ENCODE measurements around the gene TBC1D2.

Gene TBC1D2

DNA sequence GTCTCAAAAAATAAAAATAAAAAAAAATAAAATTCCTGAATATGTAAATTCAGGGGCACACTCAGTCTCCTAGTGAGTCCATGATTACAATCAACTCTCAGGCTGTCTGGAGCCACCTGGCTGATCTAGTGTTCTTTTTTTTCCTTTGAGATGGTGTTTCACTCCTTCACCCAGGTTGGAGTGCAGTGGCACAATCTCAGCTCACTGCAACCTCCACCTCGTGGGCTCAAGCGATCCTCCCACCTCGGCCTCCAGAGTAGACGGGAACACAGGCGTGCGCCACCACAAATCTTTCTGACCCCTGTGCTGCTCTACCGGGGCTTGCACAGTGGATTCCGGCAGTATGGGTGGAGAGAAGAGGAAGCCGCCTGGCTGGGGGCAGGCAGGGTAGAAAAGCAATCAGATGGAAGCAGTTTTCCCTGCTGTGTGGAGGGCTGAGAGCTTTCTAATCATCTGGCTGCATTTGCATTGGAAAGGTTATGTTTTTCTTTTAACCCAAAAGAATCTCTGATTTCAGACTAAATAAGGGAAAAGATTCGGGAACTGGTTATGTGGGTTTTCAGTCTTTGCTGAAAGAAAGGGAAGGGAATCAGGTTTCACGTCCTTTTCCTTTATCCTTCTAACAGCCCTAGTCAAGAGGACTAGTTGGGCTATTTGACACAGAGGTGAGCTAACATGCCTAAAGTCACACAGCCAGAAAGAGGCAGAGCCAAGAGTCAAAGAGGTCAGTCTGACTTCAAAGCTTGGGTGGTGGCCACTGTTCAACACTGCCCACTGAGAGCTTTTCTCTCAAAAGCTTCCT, 36.7 kb downstream of the TBC1D2 start:
- DNase-seq (ENCODE audit: low read depth) = no peak

DNA sequence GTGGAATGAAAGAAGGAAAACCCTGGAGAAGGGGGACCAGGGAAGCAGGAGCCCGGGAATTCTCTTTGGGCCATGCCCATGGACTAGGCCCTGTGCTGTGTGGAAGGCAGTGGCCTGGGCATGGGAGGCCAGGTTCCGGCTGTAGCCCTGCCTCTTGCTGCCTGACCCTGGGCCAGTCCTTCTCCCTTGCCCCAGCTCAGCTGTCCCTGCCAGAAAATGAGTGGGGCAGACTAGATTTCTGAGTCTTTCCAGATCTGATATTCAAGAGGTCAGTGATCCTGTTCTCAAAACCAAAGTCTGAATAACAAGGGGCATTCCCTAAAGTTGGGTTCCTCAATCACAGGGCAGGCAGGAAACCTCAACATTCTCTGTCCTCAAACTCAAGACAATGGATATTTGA, 38.2 kb downstream of the TBC1D2 start:
- DNase-seq (ENCODE audit: low read depth) = no peak

DNA sequence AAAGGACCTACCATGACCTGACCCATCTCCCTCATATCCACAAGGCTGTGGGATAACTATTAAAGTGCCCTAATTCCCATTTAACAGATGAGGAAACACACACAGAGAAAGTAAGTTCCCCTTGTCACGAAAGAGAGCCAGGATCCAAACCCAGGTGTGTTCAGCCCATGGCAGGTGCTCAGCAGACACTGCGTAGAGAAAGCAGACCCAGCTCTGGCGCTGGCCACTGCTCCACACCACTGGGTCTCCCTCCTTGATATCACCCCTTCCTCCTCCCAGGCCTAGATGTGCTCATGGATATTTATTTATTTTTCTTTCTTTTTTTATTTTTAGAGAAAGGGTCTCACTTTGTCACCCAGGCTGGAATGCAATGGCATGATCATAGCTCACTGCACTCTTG, 39.1 kb downstream of the TBC1D2 start:
- no peak for DNase-seq (ENCODE audit: low read depth)

DNA sequence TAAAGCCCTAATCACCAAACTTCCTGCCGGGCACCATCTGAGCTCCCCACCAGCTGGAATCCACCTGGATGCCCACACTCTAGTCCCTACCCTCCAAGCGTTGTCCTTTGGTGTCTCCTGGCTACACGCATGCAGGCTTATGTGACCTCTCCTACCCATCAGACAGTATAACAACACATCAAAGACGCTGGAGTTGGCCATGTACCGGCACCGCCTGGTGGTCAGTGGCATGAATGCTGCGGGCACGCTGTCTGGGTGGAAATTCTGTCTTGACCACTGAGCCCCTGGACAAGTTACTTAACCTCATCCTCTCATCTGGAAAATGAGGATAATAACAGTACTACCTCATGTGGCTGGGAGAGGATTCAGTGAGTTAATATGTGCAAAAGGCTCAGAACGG, 39.6 kb downstream of the TBC1D2 start:
- no peak for DNase-seq (ENCODE audit: low read depth)

DNA sequence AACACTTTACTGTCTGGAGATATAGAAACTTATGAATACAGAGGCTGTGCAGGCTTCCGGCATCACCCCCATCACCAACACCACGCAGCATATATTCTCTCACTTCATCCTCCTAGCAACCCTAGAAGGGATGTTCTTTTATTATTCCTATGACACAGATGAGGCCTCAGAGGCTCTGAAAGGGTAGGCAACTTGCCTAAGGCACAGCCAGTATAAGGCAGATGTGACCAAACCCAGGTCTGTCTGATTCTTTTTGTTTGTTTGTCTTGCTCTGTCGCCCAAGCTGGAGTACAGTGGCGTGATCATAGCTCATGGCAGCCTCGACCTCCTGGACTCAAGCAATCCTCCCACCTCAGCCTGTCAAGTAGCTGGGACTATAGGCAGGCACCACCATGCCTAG, 40.2 kb downstream of the TBC1D2 start:
- DNase-seq (ENCODE audit: low read depth) = no peak

DNA sequence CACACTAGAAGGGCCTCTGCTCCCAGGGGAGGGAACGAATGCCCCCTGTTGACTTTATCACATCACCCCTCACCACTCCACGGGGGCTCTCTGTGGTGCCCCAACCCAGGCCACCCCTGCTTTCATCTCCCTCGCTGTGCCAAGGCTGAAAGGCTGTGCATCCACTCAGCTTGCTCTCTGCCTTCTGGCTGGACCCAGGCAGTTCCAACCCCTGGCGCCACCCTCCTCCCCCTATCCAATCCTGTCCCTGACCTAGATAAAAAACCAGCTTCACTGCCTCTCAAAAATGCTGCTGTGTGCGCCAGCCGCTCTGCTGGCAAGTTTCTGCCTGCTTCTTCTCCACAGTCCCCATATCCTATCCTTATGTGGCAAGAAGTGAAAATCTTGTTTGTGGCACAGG, 40.6 kb downstream of the TBC1D2 start:
- no peak for DNase-seq (ENCODE audit: low read depth)

DNA sequence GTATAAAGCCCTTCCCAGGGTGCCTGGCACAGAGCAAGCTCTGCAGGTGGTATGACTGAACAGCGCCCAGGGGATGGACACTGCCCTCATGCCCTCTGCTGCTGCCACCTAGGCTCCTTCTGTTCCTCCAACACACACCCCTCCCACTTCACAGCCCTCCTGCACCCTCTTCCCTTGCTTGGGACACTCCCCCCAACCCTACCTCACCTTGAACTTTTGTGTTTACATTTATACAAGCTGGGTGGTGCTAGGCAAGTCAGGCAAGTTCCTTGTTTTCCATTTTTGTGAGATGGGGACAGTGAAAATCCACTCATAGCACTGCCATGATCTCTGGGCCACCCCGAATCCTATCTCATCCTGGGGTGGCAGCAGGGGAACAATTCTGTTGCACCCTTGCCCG, 44.2 kb downstream of the TBC1D2 start:
- DNase-seq (ENCODE audit: low read depth) = no peak

DNA sequence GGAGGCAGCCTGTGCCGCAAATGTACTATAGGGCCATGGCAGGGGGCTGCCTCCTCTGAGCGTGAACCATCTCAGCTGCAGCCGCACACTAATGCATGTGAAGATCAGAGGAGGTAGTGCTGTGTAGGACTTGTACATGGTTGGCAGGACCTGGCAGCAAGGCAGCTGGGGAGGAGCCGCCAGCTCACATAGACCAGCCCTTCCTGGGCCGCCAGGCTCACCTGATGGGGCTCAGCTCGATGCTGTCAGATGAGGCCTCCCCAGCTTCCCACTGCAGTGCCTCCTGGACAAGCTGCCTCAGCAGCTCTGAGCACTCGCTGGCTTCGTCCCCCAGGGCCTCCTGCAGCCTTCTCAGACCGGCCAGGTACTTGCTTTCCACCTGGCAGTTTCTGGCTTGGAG, 45.0 kb downstream of the TBC1D2 start:
- no peak for DNase-seq (ENCODE audit: low read depth)

DNA sequence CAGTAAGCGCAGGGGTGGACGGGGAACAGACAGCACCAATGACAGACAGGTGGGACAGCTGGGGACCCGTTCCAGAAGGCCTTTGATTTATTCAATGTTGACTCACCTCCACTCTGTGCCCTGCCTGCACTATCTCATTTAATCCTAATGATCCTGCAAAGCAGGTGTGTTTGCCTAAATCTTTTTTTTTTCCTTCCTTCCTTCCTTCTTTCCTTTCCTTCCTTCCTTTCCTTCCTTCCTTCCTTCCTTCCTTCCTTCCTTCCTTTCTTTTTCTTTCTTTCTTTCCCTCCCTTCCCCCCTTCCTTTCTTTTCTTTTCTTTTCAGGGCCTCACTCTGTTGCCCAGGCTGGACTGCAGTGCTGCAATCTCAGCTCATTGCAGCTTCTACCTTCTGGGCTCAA, 45.9 kb downstream of the TBC1D2 start:
- DNase-seq (ENCODE audit: low read depth) = no peak

DNA sequence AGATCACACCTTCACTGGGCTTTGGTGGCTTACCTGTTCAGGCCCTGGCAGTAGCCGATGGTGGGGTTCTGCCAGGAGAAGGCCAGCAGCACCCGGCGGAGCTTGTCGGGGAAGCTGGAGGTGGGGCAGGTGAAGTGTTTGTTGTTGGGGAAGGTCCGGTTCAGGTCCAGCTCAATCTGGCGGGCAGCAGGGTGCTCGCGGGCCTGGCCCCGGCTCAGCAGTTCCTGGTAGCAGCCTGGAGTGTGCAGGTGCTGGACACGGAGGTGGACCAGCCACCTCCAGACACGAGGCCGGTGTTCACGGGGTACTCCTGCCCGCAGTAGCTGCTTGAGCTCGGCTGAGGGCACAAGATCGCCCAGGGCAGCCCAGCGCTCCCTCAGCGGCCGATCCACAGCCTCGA, 46.8 kb downstream of the TBC1D2 start:
- DNase-seq (ENCODE audit: low read depth) = no peak

DNA sequence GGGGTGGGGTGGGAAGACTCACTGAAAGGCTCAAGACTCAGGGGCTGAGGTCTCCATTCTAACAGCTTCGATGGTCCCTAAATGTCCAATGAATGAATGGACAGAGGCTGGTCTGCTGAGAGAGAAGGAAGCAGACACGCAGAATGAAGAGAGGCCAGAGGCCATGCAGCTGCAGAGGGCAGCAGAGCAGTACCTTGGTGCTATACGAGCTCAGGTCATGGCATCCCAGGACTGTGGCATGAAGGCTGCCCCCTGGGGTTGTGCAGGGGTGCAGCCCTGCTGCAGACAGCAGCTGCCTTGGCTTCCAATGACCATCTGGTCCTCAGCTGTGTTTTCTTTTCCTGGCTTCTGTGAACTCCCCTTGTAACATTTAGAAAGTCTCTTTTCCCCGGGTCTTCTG, 47.8 kb downstream of the TBC1D2 start:
- DNase-seq (ENCODE audit: low read depth) = no peak

DNA sequence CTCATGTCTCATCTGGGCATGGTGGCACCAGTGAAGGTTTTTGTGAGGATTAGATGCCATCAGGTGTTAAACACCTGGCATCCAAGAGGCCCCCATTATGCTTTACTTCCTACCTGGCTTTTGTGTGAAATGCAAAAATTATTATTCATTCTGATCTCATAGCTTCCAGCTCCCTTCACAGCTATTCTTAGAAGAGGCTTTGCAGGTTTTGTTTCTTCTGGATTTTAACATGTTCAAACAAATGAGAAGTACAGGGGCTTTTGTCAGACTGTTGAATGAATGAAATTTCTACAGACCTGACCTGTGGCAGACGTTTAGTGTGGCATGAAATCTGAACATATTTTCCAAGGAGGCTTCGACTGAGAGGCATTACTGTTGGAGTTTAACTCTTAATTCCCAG, 48.7 kb downstream of the TBC1D2 start:
- no peak for DNase-seq (ENCODE audit: low read depth)

DNA sequence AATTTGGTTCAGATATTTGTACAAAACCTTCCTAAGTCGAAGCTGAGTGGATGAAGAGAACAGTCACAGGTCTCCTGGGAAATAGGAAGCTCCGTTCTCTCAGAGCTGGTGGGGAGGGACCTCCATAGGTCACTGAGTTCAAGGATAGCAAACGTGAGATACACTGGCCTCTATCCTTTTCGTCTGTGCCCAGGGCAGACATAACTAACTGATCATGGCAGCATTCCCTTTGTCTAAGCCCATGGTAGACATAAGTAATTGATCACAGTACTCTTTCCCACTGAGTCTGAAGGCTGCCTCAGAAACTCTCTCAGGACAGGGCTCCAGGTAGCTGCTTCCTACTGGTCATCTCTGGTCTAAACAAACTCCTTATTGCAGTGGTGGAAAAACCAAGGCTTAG, 50.8 kb downstream of the TBC1D2 start:
- DNase-seq (ENCODE audit: low read depth) = no peak

DNA sequence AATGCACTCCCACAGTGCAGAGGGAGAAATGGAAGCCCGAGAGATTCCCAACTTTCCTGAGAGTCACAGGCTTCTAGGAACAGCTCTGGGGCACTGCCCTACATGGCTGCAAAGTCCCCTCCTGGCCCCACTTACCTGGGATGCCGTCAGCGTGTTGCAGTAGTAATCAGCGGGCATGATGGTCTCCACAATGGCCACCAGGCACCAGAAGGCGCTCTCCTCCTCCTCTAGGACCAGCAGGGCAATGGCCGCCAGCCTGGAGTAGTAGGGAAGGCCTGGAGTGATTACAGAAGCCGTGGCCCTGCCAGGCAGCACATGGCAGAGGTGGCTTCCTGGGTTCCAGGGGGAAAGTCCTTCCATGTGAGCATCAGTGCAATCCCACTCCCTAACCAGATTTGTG, 52.3 kb downstream of the TBC1D2 start:
- DNase-seq (ENCODE audit: low read depth) = no peak

DNA sequence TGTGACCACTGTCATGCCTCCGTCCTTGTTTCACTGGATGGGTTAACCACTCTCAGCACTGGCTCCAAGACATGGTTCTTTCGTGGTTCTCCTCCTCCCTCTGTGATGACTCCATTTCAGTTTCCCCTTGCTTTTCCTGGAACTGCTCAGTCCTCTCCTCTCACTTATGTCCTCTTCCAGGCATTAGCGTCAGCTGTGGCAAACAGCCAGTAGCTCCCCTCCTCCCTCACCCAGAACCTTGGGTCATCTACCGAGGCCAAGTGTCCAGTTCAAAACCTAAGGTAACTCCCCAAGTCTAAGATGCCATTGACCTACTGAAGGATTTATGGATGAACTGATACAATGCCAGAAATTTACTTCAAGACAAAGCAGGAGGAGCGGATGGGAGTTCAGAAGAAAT, 53.2 kb downstream of the TBC1D2 start:
- DNase-seq (ENCODE audit: low read depth) = no peak

DNA sequence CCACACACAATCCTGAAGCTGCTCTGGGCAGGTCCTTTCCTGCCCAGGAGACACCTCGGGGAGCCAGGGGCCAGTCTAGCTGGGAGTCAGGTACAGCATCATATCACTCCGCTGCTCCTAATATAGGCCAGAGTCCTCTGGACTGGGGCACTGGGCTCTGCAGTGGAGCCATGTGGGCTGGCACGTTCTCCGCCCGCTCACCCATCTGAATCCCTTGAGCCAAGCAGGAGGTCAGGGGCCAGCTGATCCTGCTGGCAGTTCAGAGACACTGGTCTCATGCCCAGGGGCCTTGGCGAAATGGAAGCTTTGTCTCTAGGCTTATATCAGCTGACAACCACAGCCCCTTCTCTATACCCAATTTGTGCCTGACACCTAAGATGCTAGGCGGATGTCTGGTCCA, 53.7 kb downstream of the TBC1D2 start:
- DNase-seq (ENCODE audit: low read depth) = no peak

DNA sequence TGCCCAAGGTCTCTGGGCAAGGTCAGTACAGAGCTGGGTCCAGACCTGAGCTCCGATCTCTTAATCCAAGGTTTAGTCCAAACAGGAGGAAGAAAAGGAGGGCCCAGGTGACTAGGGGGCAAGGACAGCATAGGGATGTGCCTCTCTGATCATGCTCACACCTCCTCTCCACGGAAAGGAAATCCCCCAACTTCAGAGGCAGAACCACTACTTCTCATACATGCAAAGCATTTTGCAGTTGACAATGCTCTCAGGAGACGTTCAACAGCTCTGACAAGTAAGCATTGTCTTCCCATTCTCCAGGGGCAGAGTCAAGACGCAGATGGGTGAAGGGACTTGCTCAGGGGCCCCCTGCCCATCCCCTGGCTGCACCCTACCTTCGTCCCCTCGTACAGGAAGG, 54.3 kb downstream of the TBC1D2 start:
- DNase-seq (ENCODE audit: low read depth) = no peak

DNA sequence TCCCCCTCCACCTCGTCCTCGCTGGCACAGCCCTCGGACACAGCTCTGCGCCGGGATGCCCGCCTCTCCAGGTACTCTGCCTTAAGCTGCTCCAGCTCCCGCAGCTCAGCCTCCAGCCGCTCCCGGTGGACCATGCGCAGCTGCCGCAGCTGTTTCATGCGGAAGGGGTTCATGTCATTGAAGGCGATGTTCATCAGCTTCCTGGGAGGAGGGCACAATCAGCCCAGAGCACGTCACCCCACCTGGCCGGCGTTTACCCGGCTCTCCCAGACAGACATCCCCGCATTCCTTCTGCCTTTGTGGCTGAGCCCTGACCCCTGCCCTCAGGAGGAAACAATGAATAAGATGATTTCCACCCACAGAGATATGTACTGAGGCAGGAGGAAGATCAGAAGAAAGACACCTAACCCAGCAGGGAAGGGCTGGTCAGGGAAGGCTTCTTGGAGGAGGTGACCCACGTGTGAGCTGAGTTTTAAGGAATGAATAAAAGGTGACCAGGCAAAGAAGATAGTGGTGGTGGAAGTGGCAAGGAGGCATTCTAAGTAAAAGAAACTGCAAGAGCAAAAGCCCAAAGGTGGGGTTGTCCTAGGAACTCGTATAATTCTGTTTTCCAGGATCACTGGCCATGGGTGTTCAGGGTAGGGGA, 55.9 kb downstream of the TBC1D2 start:
- DNase-seq (ENCODE audit: low read depth) = no peak

DNA sequence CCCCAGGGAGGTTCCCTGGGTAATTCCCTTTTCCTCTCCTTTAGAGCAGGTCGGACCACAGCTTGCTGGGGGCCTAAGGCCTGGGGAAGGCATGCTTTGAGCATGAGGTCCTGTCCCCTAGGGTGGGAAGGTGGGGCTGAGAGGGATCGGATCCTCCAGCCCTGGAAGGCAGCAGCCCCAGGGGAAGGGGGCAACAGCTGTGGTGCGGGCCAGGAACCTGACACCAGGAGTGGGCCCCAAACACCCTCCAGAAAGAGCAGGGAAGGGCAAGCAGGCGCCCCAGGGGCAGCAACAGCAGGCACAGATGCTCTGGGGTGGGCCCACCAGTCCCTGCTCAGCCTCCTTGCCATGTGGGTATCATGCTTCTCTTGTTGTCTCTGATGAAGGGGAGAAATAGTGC, 59.8 kb downstream of the TBC1D2 start:
- no peak for DNase-seq (ENCODE audit: low read depth)

DNA sequence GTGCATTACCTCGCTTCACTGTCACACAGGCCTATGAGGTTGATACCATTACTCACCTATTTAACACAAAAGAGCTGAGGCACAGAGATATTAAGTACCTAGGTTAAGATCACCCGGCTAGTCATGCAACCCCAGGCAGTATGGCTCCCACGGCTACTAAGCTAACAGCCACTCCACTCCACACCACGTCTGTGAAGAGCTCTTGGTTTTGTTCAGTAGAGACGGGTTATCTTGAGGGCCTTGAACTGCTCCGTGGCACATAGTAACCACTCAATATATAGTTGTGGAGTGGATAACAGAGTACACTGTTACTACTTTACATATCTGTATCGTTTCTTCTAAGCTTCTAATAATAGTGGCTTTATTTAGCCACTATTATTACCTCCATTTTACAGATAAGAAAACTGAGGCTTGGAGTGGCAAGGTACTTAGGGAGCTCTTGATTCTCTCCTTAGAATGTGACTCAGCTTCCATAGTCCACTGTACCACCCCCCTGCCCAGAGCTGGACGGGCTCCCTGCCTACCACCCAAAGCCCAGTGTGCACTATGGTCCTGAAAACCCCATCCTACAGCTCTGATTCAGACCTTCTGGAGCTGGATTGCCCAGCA, 62.0 kb downstream of the TBC1D2 start:
- DNase-seq (ENCODE audit: low read depth) = no peak

DNA sequence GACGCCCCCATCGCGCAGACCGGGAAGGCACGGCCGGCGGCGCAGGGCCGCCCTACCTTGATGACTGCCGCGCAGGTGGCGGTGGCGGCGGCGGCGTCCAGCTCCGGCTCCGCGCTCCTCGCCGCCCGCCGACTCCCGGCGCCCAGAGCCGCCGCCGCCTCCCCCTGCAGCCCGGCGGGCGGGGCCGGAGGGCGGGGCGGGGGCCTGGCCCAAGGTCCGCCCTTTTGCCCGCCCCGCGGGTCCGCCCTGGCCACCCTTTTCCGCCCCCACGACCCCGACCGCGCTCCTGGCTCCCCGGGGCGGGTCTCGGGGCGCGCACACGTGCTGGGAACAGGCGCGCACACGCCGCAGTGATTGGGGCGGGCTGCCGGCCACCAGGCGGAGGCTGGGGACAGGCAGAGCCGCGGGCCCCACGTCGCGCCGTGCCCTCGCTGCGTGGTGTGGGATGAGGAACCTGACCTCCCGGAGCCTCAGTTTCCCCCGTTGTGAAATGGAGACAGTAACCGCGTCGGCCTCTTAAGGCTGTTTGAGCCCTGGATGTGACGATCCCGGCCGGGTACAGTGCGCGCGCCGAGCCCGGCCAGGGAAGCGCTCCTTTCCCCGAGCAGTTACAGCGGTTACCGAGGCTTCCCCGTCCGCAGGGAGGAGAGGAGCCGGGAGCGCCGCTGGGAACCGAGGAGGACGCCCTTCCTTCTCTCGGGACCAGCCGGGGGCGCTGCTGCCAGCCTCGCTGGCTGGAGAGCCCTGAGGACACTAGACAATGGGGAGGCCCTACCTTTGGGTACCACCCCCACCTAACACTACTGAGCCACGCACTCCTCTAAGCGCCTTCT, 62.7 kb downstream of the TBC1D2 start, which contains the start of gene CORO2A:
Gene CORO2A (minus strand): TSS at position 135 of the 833 bp plus-strand sequence. CDS start 34,977 bp downstream, outside the sequence.
- DNase-seq (ENCODE audit: low read depth) = peak; percentile 26

DNA sequence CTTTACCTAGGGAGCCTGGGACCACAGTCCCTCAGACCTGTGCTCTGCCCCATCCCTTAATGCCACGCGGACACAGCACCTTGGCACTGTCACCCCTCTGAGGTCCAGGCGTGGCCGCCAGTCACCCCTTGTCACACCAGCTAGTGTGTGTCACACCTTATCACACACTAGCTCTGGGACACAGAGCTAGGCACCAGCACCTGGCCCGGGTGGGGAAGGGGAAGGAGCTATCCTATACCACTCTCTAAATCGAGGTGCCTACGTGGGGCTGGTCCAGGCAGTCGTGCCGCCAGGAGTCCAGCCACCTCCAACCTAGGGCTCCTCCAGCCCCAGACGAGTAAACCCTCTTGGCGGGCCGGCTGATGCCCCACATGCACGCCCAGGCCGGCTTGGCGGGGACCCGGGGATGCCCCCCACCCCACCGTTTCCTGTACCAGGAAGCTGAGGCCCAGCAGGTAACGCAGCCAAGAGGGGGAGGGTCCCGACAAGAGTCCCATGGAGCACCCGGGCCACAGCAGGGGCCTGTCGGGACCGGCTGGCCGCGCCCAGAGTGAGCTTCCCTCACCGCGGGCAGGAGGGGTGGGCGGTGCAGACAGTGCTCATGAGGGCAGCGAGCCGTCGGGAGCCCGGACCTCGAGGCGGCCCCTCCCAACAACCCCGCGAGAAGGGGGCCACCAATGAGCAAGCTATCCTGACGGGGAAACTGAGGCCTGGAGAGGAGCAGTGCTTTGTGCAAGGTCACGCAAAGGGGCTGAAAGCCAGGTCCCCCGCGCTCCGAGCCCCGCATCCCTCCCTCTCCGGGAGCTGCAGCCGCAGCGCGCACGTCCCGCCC, 63.6 kb downstream of the TBC1D2 start:
- no peak for DNase-seq (ENCODE audit: low read depth)

All from GM04503 (cell line).